ENCODE data around the gene ZNF512B.
"Not testable (repeated sequence)": the region's sequence is repeated elsewhere in the genome, so short reads cannot be mapped to it uniquely, and the experiment has no call there.

Gene ZNF512B

DNA sequence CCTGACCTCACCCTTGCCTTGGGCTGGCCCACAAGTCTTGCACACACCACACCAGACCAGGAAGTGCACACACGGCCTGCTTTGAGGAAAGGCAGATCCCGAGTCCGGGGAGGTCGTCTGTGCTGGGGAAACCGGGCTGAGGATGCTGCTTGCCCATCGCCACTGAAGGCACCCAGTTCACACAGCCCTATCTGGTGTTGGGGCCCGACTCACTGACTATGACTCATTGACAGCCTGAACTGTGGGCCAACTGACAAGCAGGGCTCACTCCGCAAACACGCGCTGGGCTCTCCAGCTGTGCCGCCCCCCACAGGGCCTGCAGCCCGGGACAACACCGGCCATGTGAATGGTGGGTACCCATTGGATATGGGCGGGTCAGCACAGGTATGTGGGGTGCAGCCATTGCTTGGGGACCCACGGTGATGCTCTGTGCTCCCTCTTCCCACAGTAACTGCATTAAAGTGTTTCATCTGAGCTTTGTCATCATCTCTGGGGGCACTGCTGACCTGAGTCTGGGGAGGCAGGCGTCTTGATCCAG is 8.1 kb upstream of the ZNF512B start:
- Histone ChIP-seq H3K27ac (ENCODE audit: low read depth, low read length) (no peak overlapping the region), H3K4me3 (ENCODE audit: low read depth in 1 of 2, low read length in 2 of 2) (peak overlapping the region in 1 of 2 donors; percentile 3), H3K36me3 (ENCODE audit: control insufficient read depth in 1 of 2, insufficient read depth in 2 of 2, low read length in 2 of 2) (peaks cover 0 to 1% of the 10 kb centered on the region in 2 donors), H3K27me3 (ENCODE audit: control insufficient read depth in 1 of 2, insufficient read depth in 2 of 2, low read length in 2 of 2) (no peaks in the 10 kb centered on the region), H3K9me3 (ENCODE audit: control insufficient read depth in 1 of 2, low read length in 2 of 2) (no peaks in the 10 kb centered on the region), H3K4me1 (ENCODE audit: control insufficient read depth in 1 of 2, insufficient read depth in 2 of 2, low read length in 2 of 2) (peaks cover 28 to 47% of the 10 kb centered on the region in 2 donors), H3K9ac (ENCODE audit: low read depth in 1 of 2, low read length in 2 of 2) (peak overlapping the region; percentile 32 to 43)

DNA sequence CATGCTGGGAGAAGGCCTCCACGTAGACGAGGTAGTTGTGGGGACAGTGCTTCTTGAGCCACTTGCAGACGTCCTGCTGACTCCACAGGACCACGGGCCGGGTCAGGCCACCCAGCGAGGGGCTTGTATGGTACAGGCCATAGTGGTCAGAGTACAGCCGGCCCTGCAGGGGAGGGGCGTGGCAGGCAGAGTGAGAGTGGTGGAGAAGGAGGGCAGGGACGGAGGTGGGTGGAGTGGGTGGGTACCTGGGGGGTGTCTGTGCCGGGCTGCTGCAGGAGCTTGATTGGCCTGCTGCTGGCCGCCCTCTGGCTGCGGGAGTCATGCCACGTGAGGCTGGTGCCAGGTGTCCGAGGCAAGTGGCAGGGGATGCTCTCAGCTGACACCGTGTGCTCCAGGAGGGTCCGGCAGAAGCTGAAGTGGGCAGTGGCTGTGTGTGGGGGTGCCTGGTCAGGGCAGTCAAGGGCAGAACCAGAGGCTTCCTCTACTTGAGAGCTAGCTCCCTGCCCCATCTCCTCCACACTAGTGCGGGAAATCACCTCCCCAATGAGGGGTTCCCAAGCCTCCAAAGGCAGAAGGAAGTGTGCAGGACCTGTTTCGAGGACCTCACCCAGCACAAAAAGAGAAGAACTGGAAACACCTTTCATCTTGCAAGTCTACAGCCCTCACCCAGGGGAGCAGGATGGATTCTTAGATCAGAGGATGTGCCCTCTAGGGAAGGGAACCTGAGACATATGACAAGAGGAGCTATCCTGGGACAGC is 7.4 kb upstream of the ZNF512B start:
- no peaks in the 10 kb centered on the region for H3K9me3 ChIP-seq (ENCODE audit: control insufficient read depth in 1 of 2, low read length in 2 of 2)
- no peaks in the 10 kb centered on the region for H3K36me3 ChIP-seq (ENCODE audit: control insufficient read depth in 1 of 2, insufficient read depth in 2 of 2, low read length in 2 of 2)
- H3K4me1 ChIP-seq (ENCODE audit: control insufficient read depth in 1 of 2, insufficient read depth in 2 of 2, low read length in 2 of 2) = peaks cover 28 to 42% of the 10 kb centered on the region in 2 donors
- no peak overlapping the region for H3K27ac ChIP-seq (ENCODE audit: low read depth, low read length)
- H3K9ac ChIP-seq (ENCODE audit: low read depth in 1 of 2, low read length in 2 of 2) = peak overlapping the region in 1 of 2 donors; percentile 32
- H3K27me3 ChIP-seq (ENCODE audit: control insufficient read depth in 1 of 2, insufficient read depth in 2 of 2, low read length in 2 of 2) = no peaks in the 10 kb centered on the region
- no peak overlapping the region for H3K4me3 ChIP-seq (ENCODE audit: low read depth in 1 of 2, low read length in 2 of 2)

DNA sequence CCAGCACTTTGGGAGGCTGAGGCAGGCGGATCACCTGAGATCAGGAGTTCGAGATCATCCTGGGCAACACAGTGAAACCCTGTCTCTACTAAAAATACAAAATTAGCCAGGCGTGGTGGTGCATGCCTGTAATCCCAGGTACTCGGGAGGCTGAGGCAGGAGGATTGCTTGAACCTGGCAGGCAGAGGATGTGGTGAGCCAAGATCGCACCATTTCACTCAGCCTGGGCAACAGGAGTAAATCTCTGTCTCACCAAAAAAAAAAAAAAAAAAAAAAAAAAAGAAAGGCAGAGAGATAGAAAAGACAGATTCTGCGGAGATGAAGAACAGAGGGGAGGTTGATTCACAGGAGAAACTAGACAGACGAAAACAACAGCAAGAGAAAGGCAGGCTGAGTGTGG is 6.8 kb upstream of the ZNF512B start:
- not testable (repeated sequence) for H3K27me3 ChIP-seq (ENCODE audit: control insufficient read depth in 1 of 2, insufficient read depth in 2 of 2, low read length in 2 of 2); H3K9ac ChIP-seq (ENCODE audit: low read depth in 1 of 2, low read length in 2 of 2); H3K27ac ChIP-seq (ENCODE audit: low read depth, low read length); H3K4me3 ChIP-seq (ENCODE audit: low read depth in 1 of 2, low read length in 2 of 2); H3K9me3 ChIP-seq (ENCODE audit: control insufficient read depth in 1 of 2, low read length in 2 of 2); H3K36me3 ChIP-seq (ENCODE audit: control insufficient read depth in 1 of 2, insufficient read depth in 2 of 2, low read length in 2 of 2)
- peaks cover 24 to 36% of the 10 kb centered on the region in 2 donors for H3K4me1 ChIP-seq (ENCODE audit: control insufficient read depth in 1 of 2, insufficient read depth in 2 of 2, low read length in 2 of 2)

DNA sequence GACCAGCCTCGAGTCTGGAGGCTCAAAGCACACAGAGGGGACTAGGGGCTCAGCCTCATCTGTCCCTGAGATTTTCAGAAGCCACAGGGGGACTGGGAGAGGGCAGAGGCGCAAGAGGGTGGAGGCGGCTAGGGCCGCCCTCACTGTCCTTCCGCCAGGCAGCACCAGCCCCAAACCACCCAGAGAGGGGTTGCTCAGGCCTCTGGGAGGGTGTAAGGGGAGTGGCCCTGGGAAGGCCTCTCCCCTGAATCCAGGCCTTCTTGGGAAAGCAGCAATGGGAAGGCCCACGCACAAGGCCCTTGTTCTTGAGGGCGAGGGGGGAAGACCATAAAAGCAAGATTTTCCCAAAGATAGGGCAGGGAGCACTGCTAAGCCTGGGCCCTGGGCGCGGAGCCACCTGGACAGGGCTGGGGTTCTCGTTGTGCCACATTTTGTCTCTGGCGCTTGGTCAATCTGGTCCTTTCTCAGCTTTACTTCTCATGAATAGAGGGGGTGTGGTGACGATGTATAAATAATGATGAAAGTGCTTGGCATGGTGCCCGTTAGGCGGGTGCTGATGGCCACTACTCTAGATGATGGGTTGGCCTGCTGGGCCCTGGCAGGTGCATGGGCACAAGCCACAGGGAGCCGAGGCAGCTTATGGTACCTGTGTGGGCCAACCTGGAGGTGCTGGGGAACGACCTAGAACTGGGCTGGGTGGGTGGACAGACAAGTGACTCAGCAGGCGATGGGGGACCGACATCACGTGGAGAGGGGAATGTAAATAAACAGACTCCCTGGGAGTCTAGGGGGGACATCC is 4.9 kb upstream of the ZNF512B start:
- no peaks in the 10 kb centered on the region for H3K9me3 ChIP-seq (ENCODE audit: control insufficient read depth in 1 of 2, low read length in 2 of 2)
- no peaks in the 10 kb centered on the region for H3K36me3 ChIP-seq (ENCODE audit: control insufficient read depth in 1 of 2, insufficient read depth in 2 of 2, low read length in 2 of 2)
- H3K27ac ChIP-seq (ENCODE audit: low read depth, low read length) = no peak overlapping the region
- no peaks in the 10 kb centered on the region for H3K27me3 ChIP-seq (ENCODE audit: control insufficient read depth in 1 of 2, insufficient read depth in 2 of 2, low read length in 2 of 2)
- H3K4me1 ChIP-seq (ENCODE audit: control insufficient read depth in 1 of 2, insufficient read depth in 2 of 2, low read length in 2 of 2) = peaks cover 13 to 27% of the 10 kb centered on the region in 2 donors
- no peak overlapping the region for H3K9ac ChIP-seq (ENCODE audit: low read depth in 1 of 2, low read length in 2 of 2)
- H3K4me3 ChIP-seq (ENCODE audit: low read depth in 1 of 2, low read length in 2 of 2) = no peak overlapping the region

DNA sequence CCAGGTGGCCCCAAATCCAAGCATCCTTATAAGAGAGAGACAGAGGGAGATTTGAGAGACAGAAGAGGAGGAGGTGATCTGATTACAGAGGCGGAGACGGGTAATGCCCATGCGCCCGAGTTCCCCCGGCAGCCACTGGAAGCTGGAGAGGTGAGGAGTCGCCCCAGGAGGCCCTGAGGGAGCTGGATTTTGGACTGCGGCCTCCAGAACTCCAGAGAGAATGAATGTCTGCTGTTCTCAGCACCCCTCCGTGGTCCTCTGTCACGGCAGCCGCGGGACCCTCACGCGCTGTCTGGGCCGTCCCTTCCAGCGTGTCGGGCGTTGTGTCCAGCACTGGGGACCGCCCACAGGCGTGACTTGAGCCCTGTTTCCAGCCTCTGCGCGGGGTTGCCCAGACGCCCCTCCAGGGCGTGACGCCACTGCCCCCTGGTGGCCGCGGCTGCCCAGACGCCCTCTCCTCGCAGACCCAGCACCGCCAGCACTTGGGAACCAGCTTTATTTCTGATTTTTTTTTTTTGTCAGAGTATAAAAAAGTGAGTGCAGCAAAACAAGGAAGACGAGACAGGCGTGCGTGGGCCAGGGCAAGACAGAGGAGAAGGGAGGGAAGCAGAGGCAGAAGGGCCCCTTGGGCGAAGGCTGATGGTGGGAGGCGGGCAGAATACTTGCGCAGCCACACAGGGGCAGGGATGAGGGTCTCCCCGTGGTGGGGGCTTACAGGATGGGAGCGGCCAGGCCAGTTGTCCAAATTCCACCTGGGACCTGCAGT is 4.1 kb upstream of the ZNF512B start:
- Histone ChIP-seq H3K9me3 (ENCODE audit: control insufficient read depth in 1 of 2, low read length in 2 of 2) (no peaks in the 10 kb centered on the region), H3K27ac (ENCODE audit: low read depth, low read length) (no peak overlapping the region), H3K4me3 (ENCODE audit: low read depth in 1 of 2, low read length in 2 of 2) (peak overlapping the region; percentile 59 to 60), H3K27me3 (ENCODE audit: control insufficient read depth in 1 of 2, insufficient read depth in 2 of 2, low read length in 2 of 2) (no peaks in the 10 kb centered on the region), H3K36me3 (ENCODE audit: control insufficient read depth in 1 of 2, insufficient read depth in 2 of 2, low read length in 2 of 2) (no peaks in the 10 kb centered on the region), H3K9ac (ENCODE audit: low read depth in 1 of 2, low read length in 2 of 2) (peak overlapping the region in 1 of 2 donors; percentile 51), H3K4me1 (ENCODE audit: control insufficient read depth in 1 of 2, insufficient read depth in 2 of 2, low read length in 2 of 2) (peaks cover 15 to 27% of the 10 kb centered on the region in 2 donors)

DNA sequence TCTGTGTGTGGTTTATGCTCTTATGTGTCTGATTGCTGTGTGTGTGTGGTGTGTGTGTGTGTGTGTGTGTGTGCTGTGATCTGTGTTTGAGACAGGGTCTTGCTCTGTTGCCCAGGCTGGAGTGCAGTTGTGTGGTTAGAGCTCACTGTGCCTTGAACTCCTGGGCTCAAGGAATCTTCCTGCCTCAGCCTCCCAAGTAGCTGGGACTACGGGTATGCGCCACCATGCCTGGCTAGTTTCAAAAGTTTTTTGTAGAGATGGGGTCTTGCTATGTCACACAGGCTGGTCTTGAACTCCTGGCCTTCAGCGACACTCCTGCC is 3.4 kb upstream of the ZNF512B start:
- H3K9me3 ChIP-seq (ENCODE audit: control insufficient read depth in 1 of 2, low read length in 2 of 2) = no peaks in the 10 kb centered on the region
- H3K4me1 ChIP-seq (ENCODE audit: control insufficient read depth in 1 of 2, insufficient read depth in 2 of 2, low read length in 2 of 2) = peaks cover 16 to 27% of the 10 kb centered on the region in 2 donors
- no peak overlapping the region for H3K9ac ChIP-seq (ENCODE audit: low read depth in 1 of 2, low read length in 2 of 2)
- no peak overlapping the region for H3K27ac ChIP-seq (ENCODE audit: low read depth, low read length)
- H3K27me3 ChIP-seq (ENCODE audit: control insufficient read depth in 1 of 2, insufficient read depth in 2 of 2, low read length in 2 of 2) = no peaks in the 10 kb centered on the region
- H3K4me3 ChIP-seq (ENCODE audit: low read depth in 1 of 2, low read length in 2 of 2) = no peak overlapping the region
- no peaks in the 10 kb centered on the region for H3K36me3 ChIP-seq (ENCODE audit: control insufficient read depth in 1 of 2, insufficient read depth in 2 of 2, low read length in 2 of 2)

DNA sequence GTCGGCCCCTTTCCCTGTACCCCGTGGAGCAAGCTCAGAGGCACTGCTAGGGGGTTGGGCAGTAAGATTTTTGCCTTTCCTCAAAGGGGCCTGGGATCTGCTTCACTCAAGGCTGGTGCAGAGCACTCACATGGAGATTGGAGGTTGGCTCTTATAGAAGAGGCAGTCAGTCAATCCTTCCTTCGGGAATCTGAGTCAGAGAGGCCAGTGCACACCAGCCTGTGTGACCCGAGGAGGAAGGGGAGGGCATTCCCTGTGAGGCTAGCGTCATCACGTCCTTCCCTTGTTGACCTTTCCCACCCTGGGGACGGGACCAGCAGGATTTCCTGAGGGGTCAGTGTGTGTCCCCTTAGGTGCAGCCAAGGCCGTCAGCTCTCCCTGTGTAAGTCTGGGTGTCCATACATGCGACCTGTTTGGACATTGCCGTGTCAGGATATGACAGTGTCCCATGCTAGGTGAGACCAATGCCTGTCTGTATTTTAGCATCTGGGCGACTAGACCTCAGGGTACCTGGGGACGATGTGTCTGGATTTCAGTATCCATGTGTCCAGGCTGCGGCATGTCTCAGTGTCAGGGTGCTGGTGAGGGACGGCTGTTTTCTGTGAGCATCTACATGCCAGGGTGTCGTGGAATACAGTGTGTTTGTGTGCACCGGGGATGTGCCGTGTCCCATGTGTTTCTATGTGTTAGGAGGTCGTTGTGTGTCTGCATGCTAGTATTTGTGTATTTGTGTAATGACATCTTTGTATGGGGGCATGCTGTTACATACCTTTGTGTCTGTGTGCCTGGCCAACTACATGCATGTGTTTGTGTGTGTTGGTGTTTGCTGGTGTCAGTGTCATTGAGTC is 2.8 kb upstream of the ZNF512B start:
- no peaks in the 10 kb centered on the region for H3K36me3 ChIP-seq (ENCODE audit: control insufficient read depth in 1 of 2, insufficient read depth in 2 of 2, low read length in 2 of 2)
- no peak overlapping the region for H3K9ac ChIP-seq (ENCODE audit: low read depth in 1 of 2, low read length in 2 of 2)
- H3K4me1 ChIP-seq (ENCODE audit: control insufficient read depth in 1 of 2, insufficient read depth in 2 of 2, low read length in 2 of 2) = peaks cover 10 to 22% of the 10 kb centered on the region in 2 donors
- no peaks in the 10 kb centered on the region for H3K9me3 ChIP-seq (ENCODE audit: control insufficient read depth in 1 of 2, low read length in 2 of 2)
- no peak overlapping the region for H3K4me3 ChIP-seq (ENCODE audit: low read depth in 1 of 2, low read length in 2 of 2)
- H3K27me3 ChIP-seq (ENCODE audit: control insufficient read depth in 1 of 2, insufficient read depth in 2 of 2, low read length in 2 of 2) = no peaks in the 10 kb centered on the region
- no peak overlapping the region for H3K27ac ChIP-seq (ENCODE audit: low read depth, low read length)

DNA sequence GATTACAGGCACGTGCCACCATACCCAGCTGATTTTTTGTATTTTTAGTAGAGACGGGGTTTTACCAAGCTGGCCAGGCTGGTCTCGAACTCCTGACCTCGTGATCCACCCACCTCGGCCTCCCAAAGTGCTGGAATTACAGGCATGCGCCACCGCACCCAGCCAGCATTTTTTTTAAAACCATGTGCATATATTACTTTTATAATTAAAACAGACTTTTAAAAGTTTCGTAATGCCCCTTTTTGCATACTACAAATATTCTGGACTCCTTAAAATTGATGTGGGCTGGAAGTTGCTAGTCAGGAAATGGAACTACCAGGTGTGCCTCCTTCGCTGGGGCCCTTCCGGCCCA is 2.2 kb upstream of the ZNF512B start:
- not testable (repeated sequence) for H3K9me3 ChIP-seq (ENCODE audit: control insufficient read depth in 1 of 2, low read length in 2 of 2); H3K4me3 ChIP-seq (ENCODE audit: low read depth in 1 of 2, low read length in 2 of 2); H3K9ac ChIP-seq (ENCODE audit: low read depth in 1 of 2, low read length in 2 of 2); H3K27ac ChIP-seq (ENCODE audit: low read depth, low read length); H3K36me3 ChIP-seq (ENCODE audit: control insufficient read depth in 1 of 2, insufficient read depth in 2 of 2, low read length in 2 of 2); H3K27me3 ChIP-seq (ENCODE audit: control insufficient read depth in 1 of 2, insufficient read depth in 2 of 2, low read length in 2 of 2)
- H3K4me1 ChIP-seq (ENCODE audit: control insufficient read depth in 1 of 2, insufficient read depth in 2 of 2, low read length in 2 of 2) = peaks cover 8 to 17% of the 10 kb centered on the region in 2 donors

DNA sequence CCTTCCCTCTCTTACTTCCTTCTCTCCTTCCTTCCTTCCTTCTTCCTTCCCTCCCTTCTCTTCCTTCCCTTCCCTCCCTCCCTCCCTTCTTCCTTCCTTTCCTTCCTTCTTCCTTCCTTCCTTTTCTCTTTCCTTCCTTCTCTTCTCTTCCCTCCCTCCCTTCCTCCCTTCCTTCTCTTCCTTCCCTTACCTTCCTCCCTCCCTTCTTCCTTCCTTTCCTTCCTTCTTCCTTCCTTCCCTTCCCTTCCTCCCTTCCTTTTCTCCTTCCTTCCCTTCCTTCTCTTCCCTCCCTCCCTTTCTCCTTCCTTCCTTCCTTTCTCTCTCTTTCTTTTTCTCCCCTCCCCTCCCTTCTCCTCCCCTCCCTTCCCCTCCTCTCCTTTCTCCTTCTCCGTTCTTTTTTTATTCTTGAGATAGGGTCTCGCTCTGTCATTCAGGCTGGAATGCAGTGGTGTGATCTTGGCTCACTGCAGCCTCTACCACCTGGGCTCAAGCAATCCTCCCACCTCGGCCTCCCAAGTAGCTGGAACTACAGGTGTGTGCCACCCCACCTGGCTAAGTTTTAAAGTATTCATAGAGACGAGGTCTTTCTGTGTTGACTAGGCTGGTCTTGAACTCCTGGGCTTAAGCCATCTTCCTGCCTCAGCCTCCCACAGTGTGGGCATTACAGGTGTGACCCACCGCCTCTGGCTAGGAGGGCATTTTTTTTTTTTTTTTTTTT is 1.1 kb upstream of the ZNF512B start:
- H3K36me3 ChIP-seq (ENCODE audit: control insufficient read depth in 1 of 2, insufficient read depth in 2 of 2, low read length in 2 of 2) = peaks cover 0 to 5% of the 10 kb centered on the region in 2 donors
- peaks cover 0 to 6% of the 10 kb centered on the region in 2 donors for H3K9me3 ChIP-seq (ENCODE audit: control insufficient read depth in 1 of 2, low read length in 2 of 2)
- H3K9ac ChIP-seq (ENCODE audit: low read depth in 1 of 2, low read length in 2 of 2) = no peak overlapping the region
- peaks cover 8 to 17% of the 10 kb centered on the region in 2 donors for H3K4me1 ChIP-seq (ENCODE audit: control insufficient read depth in 1 of 2, insufficient read depth in 2 of 2, low read length in 2 of 2)
- no peaks in the 10 kb centered on the region for H3K27me3 ChIP-seq (ENCODE audit: control insufficient read depth in 1 of 2, insufficient read depth in 2 of 2, low read length in 2 of 2)
- no peak overlapping the region for H3K27ac ChIP-seq (ENCODE audit: low read depth, low read length)
- H3K4me3 ChIP-seq (ENCODE audit: low read depth in 1 of 2, low read length in 2 of 2) = no peak overlapping the region
